ENCODE measurements around the gene GOLGA1. TPM values are rescaled to one million over a fixed set of nuclear protein-coding genes. Genes with fewer than 3 reads are reported as not detected.
"Not testable (repeated sequence)": the region's sequence is repeated elsewhere in the genome, so short reads cannot be mapped to it uniquely, and the experiment has no call there.

GOLGA1 gene
- total and polyA plus RNA-seq, 4 donors = 7.9 to 20.4 (median 13.3) TPM

DNA sequence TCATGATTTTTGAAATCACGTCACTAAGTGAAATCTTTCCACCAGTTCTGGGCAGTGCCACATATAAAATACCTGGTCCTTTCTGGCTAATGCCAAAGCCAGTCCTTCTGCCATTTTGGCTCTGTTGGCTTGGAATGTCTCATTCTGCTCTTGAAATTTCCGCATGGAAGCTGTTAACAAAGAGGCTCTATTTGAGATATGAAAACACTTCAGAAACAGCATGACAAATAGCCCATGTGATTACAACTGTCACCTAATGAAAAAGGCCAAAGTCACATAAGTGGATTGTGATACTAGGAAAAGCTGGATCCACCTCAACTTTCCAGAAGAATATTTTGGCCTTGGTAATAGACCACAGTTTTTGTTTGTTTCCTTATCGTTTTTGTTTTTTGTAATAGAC is 12.8 kb downstream of the GOLGA1 start:
- Histone ChIP-seq H3K27me3 (ENCODE audit: control insufficient read depth in 1 of 2, insufficient read depth in 2 of 2, low read length in 1 of 2) (no peaks in the 10 kb centered on the region), H3K9me3 (ENCODE audit: control insufficient read depth, low read length) (no peaks in the 10 kb centered on the region), H3K27ac (ENCODE audit: low read depth in 1 of 2, low read length in 2 of 2) (no peak overlapping the region), H3K36me3 (ENCODE audit: control insufficient read depth in 1 of 2, insufficient read depth in 2 of 2, low read length in 1 of 2) (peaks cover 2 to 7% of the 10 kb centered on the region in 2 donors), H3K4me1 (ENCODE audit: control insufficient read depth in 1 of 2, insufficient read depth in 2 of 2, low read length in 2 of 2) (no peaks in the 10 kb centered on the region), H3K4me3 (ENCODE audit: low read length in 2 of 2) (no peak overlapping the region)
- no peak for ATAC-seq (ENCODE audit: low FRiP score)
- intact Hi-C loops (cut with DNase I) = no loop called here
- 89 to 90% methylated on average over 3 of the region's 3 CpGs for WGBS, 2 donors
- DNase-seq = no peak

GRCh38 chr9:124920394-124920793 is 20.5 kb downstream of the GOLGA1 start:
- H3K27me3 ChIP-seq (ENCODE audit: control insufficient read depth in 1 of 2, insufficient read depth in 2 of 2, low read length in 1 of 2); H3K9me3 ChIP-seq (ENCODE audit: control insufficient read depth, low read length); ATAC-seq (ENCODE audit: low FRiP score); H3K4me1 ChIP-seq (ENCODE audit: control insufficient read depth in 1 of 2, insufficient read depth in 2 of 2, low read length in 2 of 2); H3K36me3 ChIP-seq (ENCODE audit: control insufficient read depth in 1 of 2, insufficient read depth in 2 of 2, low read length in 1 of 2); DNase-seq; H3K4me3 ChIP-seq (ENCODE audit: low read length in 2 of 2); H3K27ac ChIP-seq (ENCODE audit: low read depth in 1 of 2, low read length in 2 of 2); intact Hi-C loops (cut with DNase I): not testable (repeated sequence)
- 84% methylated on average over 6 of the region's 6 CpGs for WGBS, 2 donors

DNA sequence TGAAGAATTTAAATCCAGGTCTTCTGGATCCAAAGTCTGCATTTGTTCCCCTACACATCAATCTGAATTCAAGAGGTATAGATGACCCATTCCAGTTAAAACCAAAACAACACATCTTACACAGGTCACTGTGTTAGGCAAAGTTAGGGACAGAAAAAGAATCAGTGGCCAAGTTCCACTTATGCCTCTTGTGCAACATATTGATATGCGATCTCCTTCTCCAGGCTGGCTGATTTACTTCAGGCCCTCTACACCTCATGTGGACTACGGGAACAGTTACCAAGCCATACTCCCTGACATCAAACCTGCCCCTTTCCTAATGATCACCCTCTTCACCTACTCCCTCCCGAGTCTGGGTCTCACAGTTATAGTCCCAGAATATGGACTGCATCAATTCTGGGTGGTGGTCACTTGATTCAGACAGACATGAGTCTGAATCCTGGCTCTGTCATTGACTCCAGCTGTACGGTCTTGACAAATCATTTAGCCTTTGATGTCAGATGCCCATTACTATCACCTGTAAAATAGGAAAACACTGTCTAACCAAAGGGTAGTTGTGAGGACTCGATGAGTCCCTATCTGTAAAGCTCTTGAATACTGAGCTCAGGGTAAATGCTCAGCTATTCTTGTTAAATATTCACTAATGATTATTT is 26.0 kb downstream of the GOLGA1 start:
- DNase-seq (no peak), ATAC-seq (ENCODE audit: low FRiP score) (no peak)
- Histone ChIP-seq H3K27me3 (ENCODE audit: control insufficient read depth in 1 of 2, insufficient read depth in 2 of 2, low read length in 1 of 2) (no peaks in the 10 kb centered on the region), H3K4me3 (ENCODE audit: low read length in 2 of 2) (no peak overlapping the region), H3K36me3 (ENCODE audit: control insufficient read depth in 1 of 2, insufficient read depth in 2 of 2, low read length in 1 of 2) (peaks cover 0 to 12% of the 10 kb centered on the region in 2 donors), H3K27ac (ENCODE audit: low read depth in 1 of 2, low read length in 2 of 2) (no peak overlapping the region), H3K9me3 (ENCODE audit: control insufficient read depth, low read length) (no peaks in the 10 kb centered on the region), H3K4me1 (ENCODE audit: control insufficient read depth in 1 of 2, insufficient read depth in 2 of 2, low read length in 2 of 2) (no peaks in the 10 kb centered on the region)
- 95 to 98% methylated on average over 5 of the region's 5 CpGs for WGBS, 2 donors
- intact Hi-C loops (cut with DNase I) = no loop called here

- intact Hi-C loops (cut with DNase I) = no loop called here
- Histone ChIP-seq H3K36me3 (ENCODE audit: control insufficient read depth in 1 of 2, insufficient read depth in 2 of 2, low read length in 1 of 2) (peaks cover 0 to 12% of the 10 kb centered on the region in 2 donors), H3K9me3 (ENCODE audit: control insufficient read depth, low read length) (no peaks in the 10 kb centered on the region), H3K27ac (ENCODE audit: low read depth in 1 of 2, low read length in 2 of 2) (no peak overlapping the region), H3K27me3 (ENCODE audit: control insufficient read depth in 1 of 2, insufficient read depth in 2 of 2, low read length in 1 of 2) (no peaks in the 10 kb centered on the region), H3K4me1 (ENCODE audit: control insufficient read depth in 1 of 2, insufficient read depth in 2 of 2, low read length in 2 of 2) (no peaks in the 10 kb centered on the region), H3K4me3 (ENCODE audit: low read length in 2 of 2) (no peak overlapping the region)
- ATAC-seq (ENCODE audit: low FRiP score) = no peak
- no peak for DNase-seq
- WGBS, 2 donors = 91 to 93% methylated on average over 2 of the region's 2 CpGs
These were observed 27.5 kb downstream of the GOLGA1 start for GRCh38 chr9:124913378-124913777.

DNA sequence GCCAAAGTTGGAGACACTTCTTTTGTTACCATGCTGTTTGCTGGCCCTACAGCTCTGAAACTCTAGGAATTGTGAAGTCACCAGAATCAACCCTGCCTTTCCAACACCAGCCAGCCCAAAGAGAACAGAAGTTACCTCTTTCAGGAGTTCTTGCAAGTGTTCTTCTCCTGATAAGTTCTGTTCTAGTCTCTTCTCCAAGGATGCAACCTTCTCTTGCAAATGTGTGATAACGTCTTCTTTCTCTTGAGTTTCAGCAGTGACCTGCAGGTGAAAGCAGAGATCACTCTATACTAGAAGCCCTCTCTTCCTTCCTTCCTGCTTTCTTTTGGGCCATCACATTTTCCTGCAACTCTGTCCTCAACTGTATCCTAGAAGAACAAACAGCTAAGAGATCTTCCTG is 29.1 kb downstream of the GOLGA1 start:
- no peak for ATAC-seq (ENCODE audit: low FRiP score)
- Histone ChIP-seq H3K4me1 (ENCODE audit: control insufficient read depth in 1 of 2, insufficient read depth in 2 of 2, low read length in 2 of 2) (no peaks in the 10 kb centered on the region), H3K4me3 (ENCODE audit: low read length in 2 of 2) (no peak overlapping the region), H3K9me3 (ENCODE audit: control insufficient read depth, low read length) (no peaks in the 10 kb centered on the region), H3K36me3 (ENCODE audit: control insufficient read depth in 1 of 2, insufficient read depth in 2 of 2, low read length in 1 of 2) (peaks cover 0 to 14% of the 10 kb centered on the region in 2 donors), H3K27ac (ENCODE audit: low read depth in 1 of 2, low read length in 2 of 2) (no peak overlapping the region), H3K27me3 (ENCODE audit: control insufficient read depth in 1 of 2, insufficient read depth in 2 of 2, low read length in 1 of 2) (no peaks in the 10 kb centered on the region)
- no peak for DNase-seq
- WGBS, 2 donors = 88 to 89% methylated on average over 1 of the region's 1 CpG
- intact Hi-C loops (cut with DNase I) = no loop called here

DNA sequence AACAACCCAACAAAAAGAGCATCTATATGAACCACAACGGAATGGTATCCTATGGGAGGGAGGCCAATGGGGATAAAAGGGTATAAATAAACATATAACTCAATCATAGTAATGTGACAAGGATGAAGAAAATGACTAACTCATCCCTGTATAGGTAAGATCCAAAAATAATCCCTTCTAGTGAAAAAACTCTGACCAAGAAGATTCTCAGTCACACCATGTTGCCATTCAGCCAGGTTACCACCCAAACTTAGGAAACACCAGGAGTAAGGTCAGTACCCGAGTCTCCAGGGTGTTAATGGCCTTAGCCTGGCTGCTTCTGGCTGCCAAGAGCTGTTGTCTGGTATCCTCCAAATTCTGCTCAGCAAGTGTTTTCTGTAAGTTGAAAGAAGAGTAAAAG is 32.8 kb downstream of the GOLGA1 start:
- no peak overlapping the region for H3K27ac ChIP-seq (ENCODE audit: low read depth in 1 of 2, low read length in 2 of 2)
- 70 to 71% methylated on average over 2 of the region's 2 CpGs for WGBS, 2 donors
- H3K36me3 ChIP-seq (ENCODE audit: control insufficient read depth in 1 of 2, insufficient read depth in 2 of 2, low read length in 1 of 2) = peaks cover 0 to 9% of the 10 kb centered on the region in 2 donors
- H3K9me3 ChIP-seq (ENCODE audit: control insufficient read depth, low read length) = no peaks in the 10 kb centered on the region
- intact Hi-C loops (cut with DNase I) = no loop called here
- no peaks in the 10 kb centered on the region for H3K27me3 ChIP-seq (ENCODE audit: control insufficient read depth in 1 of 2, insufficient read depth in 2 of 2, low read length in 1 of 2)
- DNase-seq (no peak), ATAC-seq (ENCODE audit: low FRiP score) (no peak)
- H3K4me3 ChIP-seq (ENCODE audit: low read length in 2 of 2) = no peak overlapping the region
- H3K4me1 ChIP-seq (ENCODE audit: control insufficient read depth in 1 of 2, insufficient read depth in 2 of 2, low read length in 2 of 2) = no peaks in the 10 kb centered on the region

- DNase-seq (no peak), ATAC-seq (ENCODE audit: low FRiP score) (no peak)
- 54 to 58% methylated on average over 1 of the region's 1 CpG for WGBS, 2 donors
- Histone ChIP-seq H3K4me3 (ENCODE audit: low read length in 2 of 2) (no peak overlapping the region), H3K9me3 (ENCODE audit: control insufficient read depth, low read length) (no peaks in the 10 kb centered on the region), H3K27ac (ENCODE audit: low read depth in 1 of 2, low read length in 2 of 2) (no peak overlapping the region), H3K27me3 (ENCODE audit: control insufficient read depth in 1 of 2, insufficient read depth in 2 of 2, low read length in 1 of 2) (no peaks in the 10 kb centered on the region), H3K36me3 (ENCODE audit: control insufficient read depth in 1 of 2, insufficient read depth in 2 of 2, low read length in 1 of 2) (peaks cover 0 to 6% of the 10 kb centered on the region in 2 donors), H3K4me1 (ENCODE audit: control insufficient read depth in 1 of 2, insufficient read depth in 2 of 2, low read length in 2 of 2) (no peaks in the 10 kb centered on the region)
- intact Hi-C loops (cut with DNase I) = no loop called here
These were observed 33.9 kb downstream of the GOLGA1 start for GRCh38 chr9:124906966-124907365.

DNA sequence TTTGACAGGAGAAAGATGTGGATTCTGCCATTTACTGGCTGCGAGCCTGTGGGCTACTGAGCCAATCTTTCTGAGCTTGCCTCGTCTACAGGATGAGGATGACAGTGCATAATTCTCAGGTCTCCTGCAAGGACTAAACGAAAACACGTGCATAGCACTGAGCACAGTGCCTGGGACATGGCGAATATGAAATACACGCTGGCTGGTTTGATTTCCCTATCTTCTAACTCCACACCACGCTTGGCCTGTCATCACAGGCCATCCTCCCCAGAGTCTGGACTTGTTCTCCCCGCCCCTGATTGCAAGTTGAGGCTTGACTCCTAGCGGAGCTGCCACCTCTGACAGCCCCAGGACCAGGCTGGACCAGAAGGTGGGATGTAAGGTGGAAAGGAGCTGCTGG is 41.0 kb downstream of the GOLGA1 start:
- Histone ChIP-seq H3K27ac (ENCODE audit: low read depth in 1 of 2, low read length in 2 of 2) (no peak overlapping the region), H3K27me3 (ENCODE audit: control insufficient read depth in 1 of 2, insufficient read depth in 2 of 2, low read length in 1 of 2) (no peaks in the 10 kb centered on the region), H3K36me3 (ENCODE audit: control insufficient read depth in 1 of 2, insufficient read depth in 2 of 2, low read length in 1 of 2) (peaks cover 0 to 7% of the 10 kb centered on the region in 2 donors), H3K9me3 (ENCODE audit: control insufficient read depth, low read length) (no peaks in the 10 kb centered on the region), H3K4me3 (ENCODE audit: low read length in 2 of 2) (no peak overlapping the region), H3K4me1 (ENCODE audit: control insufficient read depth in 1 of 2, insufficient read depth in 2 of 2, low read length in 2 of 2) (no peaks in the 10 kb centered on the region)
- 86 to 92% methylated on average over 9 of the region's 9 CpGs for WGBS, 2 donors
- intact Hi-C loops (cut with DNase I) = no loop called here
- no peak for ATAC-seq (ENCODE audit: low FRiP score)
- DNase-seq = no peak

DNA sequence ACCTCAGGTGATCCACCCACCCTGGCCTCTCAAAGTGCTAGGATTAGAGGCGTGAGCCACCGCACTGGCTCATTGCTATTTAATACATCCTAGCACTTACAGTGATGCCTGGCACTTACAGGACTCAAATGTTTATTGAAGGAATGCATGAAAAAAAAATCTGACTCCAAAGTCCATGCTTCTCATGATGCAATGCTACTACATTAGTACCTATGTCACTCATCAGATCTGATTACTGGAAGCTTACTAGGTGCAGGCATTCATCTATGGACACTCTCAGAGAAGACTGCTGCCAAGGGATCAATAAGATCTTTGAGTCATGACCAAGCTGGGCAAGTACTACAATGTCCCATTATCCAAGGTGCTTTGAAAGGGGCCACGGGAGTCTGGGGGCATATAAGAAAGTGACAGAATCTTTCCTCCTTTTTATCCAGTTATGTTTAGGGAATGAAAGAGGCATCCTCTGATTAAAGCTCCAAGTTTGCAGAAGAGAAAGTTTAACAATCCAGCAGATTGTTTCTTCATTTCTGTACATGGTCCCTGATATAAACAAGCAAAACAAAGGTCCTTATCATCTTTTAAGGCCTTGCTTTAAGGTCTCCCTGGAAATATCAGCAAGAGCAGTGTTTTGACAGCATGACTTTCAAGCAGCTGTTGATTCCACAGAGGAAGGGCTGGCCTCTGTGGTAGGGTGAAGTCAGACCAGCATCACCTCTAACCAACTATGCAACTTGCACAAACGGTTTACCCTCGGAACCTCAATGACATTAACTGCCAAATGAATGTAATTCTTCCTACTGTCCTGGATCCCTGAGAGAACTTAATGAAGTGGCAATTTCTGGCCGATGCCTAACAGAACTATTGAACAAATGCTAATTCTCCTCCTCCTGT is 43.1 kb downstream of the GOLGA1 start:
- Histone ChIP-seq H3K4me3 (ENCODE audit: low read length in 2 of 2) (no peak overlapping the region), H3K9me3 (ENCODE audit: control insufficient read depth, low read length) (no peaks in the 10 kb centered on the region), H3K27me3 (ENCODE audit: control insufficient read depth in 1 of 2, insufficient read depth in 2 of 2, low read length in 1 of 2) (no peaks in the 10 kb centered on the region), H3K36me3 (ENCODE audit: control insufficient read depth in 1 of 2, insufficient read depth in 2 of 2, low read length in 1 of 2) (peaks cover 0 to 7% of the 10 kb centered on the region in 2 donors), H3K27ac (ENCODE audit: low read depth in 1 of 2, low read length in 2 of 2) (no peak overlapping the region), H3K4me1 (ENCODE audit: control insufficient read depth in 1 of 2, insufficient read depth in 2 of 2, low read length in 2 of 2) (no peaks in the 10 kb centered on the region)
- WGBS, 2 donors = 87 to 88% methylated on average over 6 of the region's 6 CpGs
- ATAC-seq (ENCODE audit: low FRiP score) = no peak
- peak in 1 of 2 donors; percentile 9 for DNase-seq
- intact Hi-C loops (cut with DNase I) = no loop called here
